HepG2 (cell line): ENCODE measurements around the gene MC1R. TPM values are rescaled to one million over a fixed set of nuclear protein-coding genes. Genes with fewer than 3 reads are reported as not detected.

ENCODE experiments used
- CENPT ChIP-seq: sonication (generic); formaldehyde crosslinking; IDR thresholded peaks from 2 replicates; pipeline ENCODE4 v1.8.0; 2022; ENCODE audit warnings: low read depth, mild to moderate bottlenecking, moderate library complexity, missing genetic modification reagents
- FLYWCH1 ChIP-seq: sonication (generic); formaldehyde crosslinking; IDR thresholded peaks from 2 replicates; pipeline ENCODE4 v1.8.1; 2023; ENCODE audit warnings: mild to moderate bottlenecking, missing genetic modification reagents
- FOSL1 ChIP-seq: sonication (generic); formaldehyde crosslinking; IDR thresholded peaks from 2 replicates; pipeline ENCODE4 v1.9.0; 2021; ENCODE audit warnings: missing genetic modification reagents, borderline replicate concordance
- GPBP1L1 ChIP-seq: sonication (generic); formaldehyde crosslinking; IDR thresholded peaks from 2 replicates; pipeline ENCODE4 v1.5.0; 2020; ENCODE audit warnings: mild to moderate bottlenecking, missing genetic modification reagents
- HES4 ChIP-seq: sonication (generic); formaldehyde crosslinking; IDR thresholded peaks from 2 replicates; pipeline ENCODE4 v1.9.0; 2021; ENCODE audit warnings: mild to moderate bottlenecking, missing genetic modification reagents, borderline replicate concordance
- HNRNPK ChIP-seq: fragments of 200-400 bp; formaldehyde crosslinking; IDR thresholded peaks from 2 replicates; pipeline ENCODE4 v1.6.1; 2018; ENCODE audit warnings: low read length, low read depth, moderate library complexity, mild to moderate bottlenecking; ENCODE audit not compliant: poor library complexity, severe bottlenecking
- KLF6 ChIP-seq: IDR thresholded peaks from 2 replicates; pipeline ENCODE4 v1.8.0; 2016; ENCODE audit warnings: missing biosample characterization, missing genetic modification reagents
- NFYB ChIP-seq: sonication (generic); formaldehyde crosslinking; IDR thresholded peaks from 2 replicates; pipeline ENCODE4 v1.4.0; 2020; ENCODE audit warnings: missing genetic modification reagents
- NONO ChIP-seq, 2 experiments: fragments of 450-650 bp in 1 of 2; sonication (generic) in 1 of 2; formaldehyde crosslinking in 1 of 2; IDR thresholded peaks in 1 of 2; conservative IDR thresholded peaks in 1 of 2; 2 replicates each; pipeline versions ENCODE4 v1.6.1 to v1.8.0; 2017 to 2022; ENCODE audit warnings: mild to moderate bottlenecking in 1 of 2, missing genetic modification reagents in 1 of 2, moderate library complexity in 1 of 2
- RCOR2 ChIP-seq: IDR thresholded peaks from 2 replicates; pipeline ENCODE4 v1.6.1; 2016; ENCODE audit warnings: missing biosample characterization, missing genetic modification reagents
- REL ChIP-seq: sonication (generic); formaldehyde crosslinking; conservative IDR thresholded peaks from 2 replicates; pipeline ENCODE4 v1.8.0; 2022; ENCODE audit warnings: mild to moderate bottlenecking, missing genetic modification reagents, moderate library complexity
- RELA ChIP-seq: sonication (generic); formaldehyde crosslinking; IDR thresholded peaks from 2 replicates; pipeline ENCODE4 v1.4.0; 2020; ENCODE audit warnings: missing genetic modification reagents
- REPIN1 ChIP-seq: sonication (generic); formaldehyde crosslinking; IDR thresholded peaks from 2 replicates; pipeline ENCODE4 v1.8.0; 2022; ENCODE audit warnings: missing genetic modification reagents, low read depth, mild to moderate bottlenecking, borderline replicate concordance
- SATB2 ChIP-seq: sonication (generic); formaldehyde crosslinking; IDR thresholded peaks from 2 replicates; pipeline ENCODE4 v1.5.0; 2020; ENCODE audit warnings: missing genetic modification reagents
- SETDB1 ChIP-seq: sonication (generic); formaldehyde crosslinking; IDR thresholded peaks from 2 replicates; pipeline ENCODE4 v1.5.1; 2020; ENCODE audit warnings: missing genetic modification reagents, mild to moderate bottlenecking, borderline replicate concordance
- SMAD9 ChIP-seq: sonication (generic); formaldehyde crosslinking; IDR thresholded peaks from 2 replicates; pipeline ENCODE4 v1.5.1; 2020; ENCODE audit warnings: mild to moderate bottlenecking, missing genetic modification reagents
- SRSF1 ChIP-seq: fragments of 200-400 bp; formaldehyde crosslinking; optimal IDR thresholded peaks from 2 replicates; pipeline ENCODE3; 2017; ENCODE audit warnings: mild to moderate bottlenecking, low read depth, low read length, moderate library complexity
- TIGD3 ChIP-seq: sonication (generic); formaldehyde crosslinking; IDR thresholded peaks from 2 replicates; pipeline ENCODE4 v1.5.1; 2020; ENCODE audit warnings: mild to moderate bottlenecking, missing genetic modification reagents, borderline replicate concordance
- ZBTB7A ChIP-seq: sonication (generic); formaldehyde crosslinking; IDR thresholded peaks from 2 replicates; pipeline ENCODE4 v1.8.0; 2022; ENCODE audit warnings: mild to moderate bottlenecking, missing genetic modification reagents
- ZNF10 ChIP-seq: sonication (generic); formaldehyde crosslinking; IDR thresholded peaks from 2 replicates; pipeline ENCODE4 v1.4.0; 2020; ENCODE audit warnings: mild to moderate bottlenecking, low read depth, missing genetic modification reagents, borderline replicate concordance
- ZNF326 ChIP-seq: sonication (generic); formaldehyde crosslinking; IDR thresholded peaks from 2 replicates; pipeline ENCODE4 v1.4.0; 2020; ENCODE audit warnings: missing genetic modification reagents, borderline replicate concordance
- ZNF549 ChIP-seq: sonication (generic); formaldehyde crosslinking; IDR thresholded peaks from 2 replicates; pipeline ENCODE4 v1.5.0; 2020; ENCODE audit warnings: missing genetic modification reagents
- ZNF564 ChIP-seq: sonication (generic); formaldehyde crosslinking; IDR thresholded peaks from 2 replicates; pipeline ENCODE4 v1.8.1; 2023; ENCODE audit warnings: mild to moderate bottlenecking, missing genetic modification reagents
- polyA plus RNA-seq, 8 experiments: library from polyadenylated mRNA; depleted of rRNA in 3 of 8; stranded (reverse) in 7 of 8; unstranded in 1 of 8; fragments of >200 nt; fragmentation: Illumina TruSeq in 4 of 8; extraction: Trizol in 4 of 8; gene quantifications; 2 replicates each; pipeline versions ENCODE4 v1.2.1 to v1.2.3, GENCODE V29; 2011 to 2016; ENCODE audit warnings: low read depth in 4 of 8, missing spikeins in 1 of 8, mixed read lengths in 1 of 8; ENCODE audit not compliant: insufficient read depth in 1 of 8
- total RNA-seq, 5 experiments: library from RNA; depleted of rRNA; stranded (reverse); fragments of >200 nt; fragmentation: Illumina TruSeq; extraction: Trizol; gene quantifications; 2 replicates each; pipeline ENCODE4 v1.2.3, GENCODE V29; 2016; ENCODE audit warnings: low read depth in 1 of 5
- TF ChIP-seq, protein P1 (sequence below): sonication (generic); formaldehyde crosslinking; IDR thresholded peaks from 2 replicates; pipeline ENCODE4 v1.5.0; 2020; ENCODE audit warnings: mild to moderate bottlenecking, missing genetic modification reagents, borderline replicate concordance

The MC1R gene
- total and polyA plus RNA-seq, 2 of the 13 experiments (the other 11 are each of a cell fraction or from before 2014, with no cell fraction given), result 9.1 to 14.8 TPM

GRCh38 chr16:89922884-89923639 is 4.4 kb downstream of the MC1R start, which contains the start of gene TUBB3 (continued):
- no peak for TF ChIP-seq GPBP1L1 (CRISPR knock-in tag)
- TF ChIP-seq ZNF326, result no peak
- TF ChIP-seq NONO (IDR thresholded peaks at IDR 0.05), result no peak
- TF ChIP-seq NONO (CRISPR knock-in tag; conservative IDR thresholded peaks at IDR 0.05), result peak; percentile 66
- peak; percentile 81; the same call in 1 of the 2 replicates for TF ChIP-seq FLYWCH1 (CRISPR knock-in tag)
- TF ChIP-seq REL (CRISPR knock-in tag), result 0 out of 2 replicates have a peak, but pooled peaks have one; percentile 31
- no peak for TF ChIP-seq RCOR2 (CRISPR knock-in tag)
- no peak for TF ChIP-seq REPIN1 (CRISPR knock-in tag)
- no peak for TF ChIP-seq ZNF549 (CRISPR knock-in tag)
- TF ChIP-seq SMAD9 (CRISPR knock-in tag), result no peak
- peak; percentile 84 for TF ChIP-seq KLF6 (CRISPR knock-in tag)
- peak; percentile 30; the same call in 1 of the 2 replicates for TF ChIP-seq HES4 (CRISPR knock-in tag)
- TF ChIP-seq SETDB1 (CRISPR knock-in tag), result no peak
- no peak for TF ChIP-seq SATB2
- TF ChIP-seq SRSF1, result peak; percentile 51
- TF ChIP-seq HNRNPK, result peak; percentile 57
- TF ChIP-seq ZBTB7A (CRISPR knock-in tag), result no peak; the same call in 1 of the 2 replicates
- no peak for TF ChIP-seq TIGD3
- TF ChIP-seq, protein P1, sequence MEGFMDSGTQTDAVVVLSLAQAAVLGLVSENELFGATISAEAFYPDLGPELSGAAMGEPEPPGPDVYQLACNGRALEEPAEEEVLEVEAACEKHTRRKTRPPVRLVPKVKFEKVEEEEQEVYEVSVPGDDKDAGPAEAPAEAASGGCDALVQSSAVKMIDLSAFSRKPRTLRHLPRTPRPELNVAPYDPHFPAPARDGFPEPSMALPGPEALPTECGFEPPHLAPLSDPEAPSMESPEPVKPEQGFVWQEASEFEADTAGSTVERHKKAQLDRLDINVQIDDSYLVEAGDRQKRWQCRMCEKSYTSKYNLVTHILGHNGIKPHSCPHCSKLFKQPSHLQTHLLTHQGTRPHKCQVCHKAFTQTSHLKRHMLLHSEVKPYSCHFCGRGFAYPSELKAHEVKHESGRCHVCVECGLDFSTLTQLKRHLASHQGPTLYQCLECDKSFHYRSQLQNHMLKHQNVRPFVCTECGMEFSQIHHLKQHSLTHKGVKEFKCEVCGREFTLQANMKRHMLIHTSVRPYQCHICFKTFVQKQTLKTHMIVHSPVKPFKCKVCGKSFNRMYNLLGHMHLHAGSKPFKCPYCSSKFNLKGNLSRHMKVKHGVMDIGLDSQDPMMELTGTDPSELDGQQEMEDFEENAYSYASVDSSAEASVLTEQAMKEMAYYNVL (CRISPR knock-in tag), result 0 out of 2 replicates have a peak, but pooled peaks have one; percentile 51
- TF ChIP-seq ZNF10 (CRISPR knock-in tag), result no peak
- no peak for TF ChIP-seq FOSL1 (CRISPR knock-in tag)
- peak; percentile 26; the same call in 1 of the 2 replicates for TF ChIP-seq RELA (CRISPR knock-in tag)
- peak; percentile 75 for TF ChIP-seq NFYB (CRISPR knock-in tag)
- TF ChIP-seq CENPT (CRISPR knock-in tag), result peak; percentile 91
- TF ChIP-seq ZNF564 (CRISPR knock-in tag), result peak; percentile 89
